ENCODE measurements around the gene FAM168A.

FAM168A gene

GRCh38 chr11:73625696-73626318, 27.9 kb upstream of the FAM168A start:
- Mint-ChIP-seq H3K27me3 (peaks cover 29% of the 10 kb centered on the region), H3K9me3 (no peaks in the 10 kb centered on the region), H3K27ac (ENCODE audit: low read depth) (no peak overlapping the region), H3K4me3 (no peak overlapping the region), H3K36me3 (ENCODE audit: insufficient read depth) (peaks cover 4% of the 10 kb centered on the region), H3K4me1 (peaks cover 4% of the 10 kb centered on the region)
- ATAC-seq (replicated peaks; ENCODE audit: extremely low read depth, poor library complexity, severe bottlenecking) (peak; percentile 58), DNase-seq (ENCODE audit: low spot score in 2 of 2) (peak; percentile 39 to 45)

- ATAC-seq (replicated peaks; ENCODE audit: extremely low read depth, poor library complexity, severe bottlenecking) (no peak), DNase-seq (ENCODE audit: low spot score in 2 of 2) (no peak)
- Mint-ChIP-seq H3K27ac (ENCODE audit: low read depth) (no peak overlapping the region), H3K36me3 (ENCODE audit: insufficient read depth) (peaks cover 4% of the 10 kb centered on the region), H3K9me3 (no peaks in the 10 kb centered on the region), H3K4me1 (peaks cover 4% of the 10 kb centered on the region), H3K27me3 (peaks cover 29% of the 10 kb centered on the region), H3K4me3 (no peak overlapping the region)
Observed at GRCh38 chr11:73623686-73624085, 25.8 kb upstream of the FAM168A start.

GRCh38 chr11:73622926-73623593, 25.1 kb upstream of the FAM168A start:
- H3K4me3 Mint-ChIP-seq, result no peak overlapping the region
- peaks cover 4% of the 10 kb centered on the region for H3K36me3 Mint-ChIP-seq (ENCODE audit: insufficient read depth)

GRCh38 chr11:73614591-73614990, 16.7 kb upstream of the FAM168A start:
- no peaks in the 10 kb centered on the region for H3K9me3 Mint-ChIP-seq
- no peak overlapping the region for H3K4me3 Mint-ChIP-seq
- no peak overlapping the region for H3K27ac Mint-ChIP-seq (ENCODE audit: low read depth)
- no peaks in the 10 kb centered on the region for H3K36me3 Mint-ChIP-seq (ENCODE audit: insufficient read depth)
- H3K27me3 Mint-ChIP-seq, result peaks cover 8% of the 10 kb centered on the region
- ATAC-seq (replicated peaks; ENCODE audit: extremely low read depth, poor library complexity, severe bottlenecking), result no peak
- no peaks in the 10 kb centered on the region for H3K4me1 Mint-ChIP-seq
- no peak for DNase-seq (ENCODE audit: low spot score in 2 of 2)

More at GRCh38 chr11:73622926-73623593, 25.1 kb upstream of the FAM168A start:
- peaks cover 29% of the 10 kb centered on the region for H3K27me3 Mint-ChIP-seq
- no peak for ATAC-seq (replicated peaks; ENCODE audit: extremely low read depth, poor library complexity, severe bottlenecking)
- peaks cover 4% of the 10 kb centered on the region for H3K4me1 Mint-ChIP-seq
- H3K27ac Mint-ChIP-seq (ENCODE audit: low read depth), result no peak overlapping the region
- no peaks in the 10 kb centered on the region for H3K9me3 Mint-ChIP-seq
- DNase-seq (ENCODE audit: low spot score in 2 of 2), result no peak

- H3K9me3 Mint-ChIP-seq, result no peaks in the 10 kb centered on the region
- peaks cover 11% of the 10 kb centered on the region for H3K27me3 Mint-ChIP-seq
- no peaks in the 10 kb centered on the region for H3K36me3 Mint-ChIP-seq (ENCODE audit: insufficient read depth)
- H3K4me1 Mint-ChIP-seq, result no peaks in the 10 kb centered on the region
- no peak for DNase-seq (ENCODE audit: low spot score in 2 of 2)
- no peak for ATAC-seq (replicated peaks; ENCODE audit: extremely low read depth, poor library complexity, severe bottlenecking)
- no peak overlapping the region for H3K27ac Mint-ChIP-seq (ENCODE audit: low read depth)
- no peak overlapping the region for H3K4me3 Mint-ChIP-seq
Observed at GRCh38 chr11:73612601-73613140, 14.8 kb upstream of the FAM168A start.

GRCh38 chr11:73598719-73599379, 937 bp upstream of the FAM168A start:
- Mint-ChIP-seq H3K4me1 (peaks cover 31% of the 10 kb centered on the region), H3K9me3 (no peaks in the 10 kb centered on the region), H3K4me3 (peak overlapping the region; percentile 81), H3K27ac (ENCODE audit: low read depth) (peak overlapping the region; percentile 84), H3K27me3 (no peaks in the 10 kb centered on the region), H3K36me3 (ENCODE audit: insufficient read depth) (peaks cover 14% of the 10 kb centered on the region)
- DNase-seq (ENCODE audit: low spot score in 2 of 2) (no peak), ATAC-seq (replicated peaks; ENCODE audit: extremely low read depth, poor library complexity, severe bottlenecking) (no peak)

GRCh38 chr11:73597336-73597955, 466 bp downstream of the FAM168A start:
- peak overlapping the region; percentile 81 for H3K4me3 Mint-ChIP-seq
- no peaks in the 10 kb centered on the region for H3K27me3 Mint-ChIP-seq
- no peaks in the 10 kb centered on the region for H3K9me3 Mint-ChIP-seq
- H3K27ac Mint-ChIP-seq (ENCODE audit: low read depth), result peak overlapping the region; percentile 84
- peaks cover 14% of the 10 kb centered on the region for H3K36me3 Mint-ChIP-seq (ENCODE audit: insufficient read depth)
- H3K4me1 Mint-ChIP-seq, result peaks cover 31% of the 10 kb centered on the region
- ATAC-seq (replicated peaks; ENCODE audit: extremely low read depth, poor library complexity, severe bottlenecking), result no peak
- DNase-seq (ENCODE audit: low spot score in 2 of 2), result no peak

GRCh38 chr11:73596547-73596946, 1.4 kb downstream of the FAM168A start:
- H3K36me3 Mint-ChIP-seq (ENCODE audit: insufficient read depth), result peaks cover 13% of the 10 kb centered on the region
- peak overlapping the region; percentile 84 for H3K27ac Mint-ChIP-seq (ENCODE audit: low read depth)

GRCh38 chr11:73592640-73593039, 5.3 kb downstream of the FAM168A start:
- peaks cover 4% of the 10 kb centered on the region for H3K36me3 Mint-ChIP-seq (ENCODE audit: insufficient read depth)
- no peak overlapping the region for H3K4me3 Mint-ChIP-seq
- H3K27ac Mint-ChIP-seq (ENCODE audit: low read depth), result no peak overlapping the region
- peaks cover 34% of the 10 kb centered on the region for H3K4me1 Mint-ChIP-seq
- ATAC-seq (replicated peaks; ENCODE audit: extremely low read depth, poor library complexity, severe bottlenecking) (no peak), DNase-seq (ENCODE audit: low spot score in 2 of 2) (no peak)
- no peaks in the 10 kb centered on the region for H3K9me3 Mint-ChIP-seq
- H3K27me3 Mint-ChIP-seq, result no peaks in the 10 kb centered on the region

More at GRCh38 chr11:73596547-73596946, 1.4 kb downstream of the FAM168A start:
- H3K4me1 Mint-ChIP-seq, result peaks cover 31% of the 10 kb centered on the region
- no peaks in the 10 kb centered on the region for H3K27me3 Mint-ChIP-seq
- H3K4me3 Mint-ChIP-seq, result peak overlapping the region; percentile 81
- ATAC-seq (replicated peaks; ENCODE audit: extremely low read depth, poor library complexity, severe bottlenecking) (no peak), DNase-seq (ENCODE audit: low spot score in 2 of 2) (no peak)
- H3K9me3 Mint-ChIP-seq, result no peaks in the 10 kb centered on the region

GRCh38 chr11:73591743-73592142, 6.2 kb downstream of the FAM168A start:
- Mint-ChIP-seq H3K27ac (ENCODE audit: low read depth) (no peak overlapping the region), H3K36me3 (ENCODE audit: insufficient read depth) (no peaks in the 10 kb centered on the region), H3K4me3 (no peak overlapping the region), H3K4me1 (peaks cover 26% of the 10 kb centered on the region), H3K9me3 (no peaks in the 10 kb centered on the region), H3K27me3 (no peaks in the 10 kb centered on the region)
- no peak for ATAC-seq (replicated peaks; ENCODE audit: extremely low read depth, poor library complexity, severe bottlenecking)
- DNase-seq (ENCODE audit: low spot score in 2 of 2), result no peak

GRCh38 chr11:73590991-73591390, 6.9 kb downstream of the FAM168A start:
- ATAC-seq (replicated peaks; ENCODE audit: extremely low read depth, poor library complexity, severe bottlenecking) (no peak), DNase-seq (ENCODE audit: low spot score in 2 of 2) (no peak)
- Mint-ChIP-seq H3K27me3 (no peaks in the 10 kb centered on the region), H3K4me1 (peaks cover 18% of the 10 kb centered on the region), H3K27ac (ENCODE audit: low read depth) (no peak overlapping the region), H3K4me3 (no peak overlapping the region), H3K36me3 (ENCODE audit: insufficient read depth) (no peaks in the 10 kb centered on the region), H3K9me3 (no peaks in the 10 kb centered on the region)

GRCh38 chr11:73586791-73587190, 11.1 kb downstream of the FAM168A start:
- Mint-ChIP-seq H3K27ac (ENCODE audit: low read depth) (no peak overlapping the region), H3K36me3 (ENCODE audit: insufficient read depth) (peaks cover 2% of the 10 kb centered on the region), H3K27me3 (no peaks in the 10 kb centered on the region), H3K4me3 (no peak overlapping the region), H3K9me3 (no peaks in the 10 kb centered on the region), H3K4me1 (peaks cover 9% of the 10 kb centered on the region)
- no peak for ATAC-seq (replicated peaks; ENCODE audit: extremely low read depth, poor library complexity, severe bottlenecking)
- DNase-seq (ENCODE audit: low spot score in 2 of 2), result no peak

Measured in central memory CD8-positive, alpha-beta T cell (primary cell).